Fibroblast of the aortic adventitia (primary cell): ENCODE data around the gene RRBP1. TPM values are rescaled to one million over a fixed set of nuclear protein-coding genes. Genes with fewer than 3 reads are reported as not detected.

Source experiments
- DNase-seq: peaks from one replicate; pipeline ENCODE4 v3.0.0-alpha.2; 2010; ENCODE audit warnings: low read depth
- H3K4me3 ChIP-seq: 2 replicates; pipeline ENCODE4 v1.5.1; 2011; ENCODE audit warnings: low read depth, mild to moderate bottlenecking, control low read depth, low read length, moderate library complexity
- CTCF ChIP-seq: IDR thresholded peaks from 2 replicates; pipeline ENCODE4 v1.5.1; 2011; ENCODE audit warnings: mild to moderate bottlenecking, low read length, control low read depth, inconsistent platforms; ENCODE audit not compliant: insufficient read depth
- total RNA-seq: library from RNA; depleted of rRNA; stranded (reverse); fragments of >200 nt; gene quantifications from 2 replicates; pipeline ENCODE4 v1.2.3, GENCODE V29; 2012; ENCODE audit warnings: low replicate concordance

RRBP1 gene
- total RNA-seq, 1 donor, result 95.5 TPM

- DNase-seq, result no peak
- no peak for TF ChIP-seq CTCF
Measured at GRCh38 chr20:17683218-17684076, 1.4 kb upstream of the RRBP1 start.

GRCh38 chr20:17682889-17683198 is 802 bp upstream of the RRBP1 start:
- DNase-seq, result no peak
- H3K4me3 ChIP-seq, result peak overlapping the region; percentile 71

More at GRCh38 chr20:17683218-17684076, 1.4 kb upstream of the RRBP1 start:
- no peak overlapping the region for H3K4me3 ChIP-seq

GRCh38 chr20:17681726-17682102 is 328 bp downstream of the RRBP1 start:
- DNase-seq, result no peak
- peak overlapping the region; percentile 86 for H3K4me3 ChIP-seq
- TF ChIP-seq CTCF, result no peak

More at GRCh38 chr20:17682889-17683198, 802 bp upstream of the RRBP1 start:
- no peak for TF ChIP-seq CTCF

GRCh38 chr20:17680836-17681725 is 961 bp downstream of the RRBP1 start:
- peak overlapping the region; percentile 86 for H3K4me3 ChIP-seq
- peak; percentile 58 for TF ChIP-seq CTCF
- peak; percentile 66 for DNase-seq

GRCh38 chr20:17679941-17680835 is 1.9 kb downstream of the RRBP1 start:
- DNase-seq, result peak; percentile 81
- H3K4me3 ChIP-seq, result peak overlapping the region; percentile 86
- TF ChIP-seq CTCF, result no peak

- no peak for DNase-seq
- TF ChIP-seq CTCF, result no peak
- no peak overlapping the region for H3K4me3 ChIP-seq
Measured at GRCh38 chr20:17678886-17679285, 3.2 kb downstream of the RRBP1 start.
